Osteocyte (in vitro differentiated cells): Measurements from ENCODE around the gene KMT2B. TPM values are rescaled to one million over a fixed set of nuclear protein-coding genes. Genes with fewer than 3 reads are reported as not detected.
"Not testable (repeated sequence)": the region's sequence is repeated elsewhere in the genome, so short reads cannot be mapped to it uniquely, and the experiment has no call there.

Source experiments
- DNase-seq: peaks from one replicate; pipeline ENCODE4 v3.0.0; 2021; ENCODE audit warnings: mixed read lengths; ENCODE audit not compliant: unreplicated experiment; ENCODE audit errors: extremely low spot score
- H3K27ac Mint-ChIP-seq: one replicate; pipeline ENCODE4 v1.8.0; 2021; ENCODE audit warnings: mild to moderate bottlenecking, mixed read lengths; ENCODE audit not compliant: unreplicated experiment
- H3K27me3 Mint-ChIP-seq: one replicate; pipeline ENCODE4 v1.8.0; 2021; ENCODE audit warnings: mixed read lengths; ENCODE audit not compliant: unreplicated experiment
- H3K36me3 Mint-ChIP-seq: one replicate; pipeline ENCODE4 v1.8.0; 2021; ENCODE audit warnings: mixed read lengths; ENCODE audit not compliant: unreplicated experiment
- H3K4me1 Mint-ChIP-seq: one replicate; pipeline ENCODE4 v1.8.0; 2021; ENCODE audit warnings: mixed read lengths; ENCODE audit not compliant: unreplicated experiment
- H3K4me3 Mint-ChIP-seq: one replicate; pipeline ENCODE4 v1.8.0; 2021; ENCODE audit warnings: mild to moderate bottlenecking, moderate library complexity, mixed read lengths; ENCODE audit not compliant: unreplicated experiment
- H3K9me3 Mint-ChIP-seq: one replicate; pipeline ENCODE4 v1.8.0; 2021; ENCODE audit warnings: mixed read lengths; ENCODE audit not compliant: unreplicated experiment
- CTCF ChIP-seq: fragments of 200-600 bp; sonication (generic); IDR thresholded peaks from 2 replicates; pipeline ENCODE4 v1.5.0; 2021; ENCODE audit warnings: antibody characterized with exemption, mild to moderate bottlenecking, moderate library complexity
- total RNA-seq: library from RNA; stranded (reverse); gene quantifications from 2 replicates; pipeline ENCODE4 v1.2.1, GENCODE V29; 2021

KMT2B gene
- total RNA-seq, 1 donor from 2014 or later = 45.1 TPM

DNA sequence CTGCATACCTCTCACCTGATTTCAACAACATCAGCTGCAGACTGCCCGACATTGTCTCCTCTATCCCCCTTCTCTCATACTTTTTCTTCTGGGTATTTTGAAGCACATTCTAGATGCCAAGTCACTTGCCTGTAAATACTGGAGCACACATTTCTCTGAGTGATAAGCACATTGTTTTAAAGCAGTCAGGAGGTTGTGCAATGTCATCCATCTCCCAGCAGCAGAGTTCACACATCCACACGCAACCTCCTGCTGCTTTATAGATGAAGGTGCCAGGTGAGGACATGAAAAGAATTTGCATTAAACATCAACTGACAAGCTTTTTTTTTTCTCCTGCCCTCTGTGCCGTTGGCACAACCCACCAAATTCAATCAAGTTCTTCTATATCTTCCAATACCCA, 46.0 kb upstream of the KMT2B start:
- H3K4me3 Mint-ChIP-seq = no peak overlapping the region
- no peak for TF ChIP-seq CTCF
- DNase-seq = no peak
- H3K27ac Mint-ChIP-seq = no peak overlapping the region
- no peaks in the 10 kb centered on the region for H3K36me3 Mint-ChIP-seq
- peaks cover 18% of the 10 kb centered on the region for H3K27me3 Mint-ChIP-seq
- peaks cover 8% of the 10 kb centered on the region for H3K4me1 Mint-ChIP-seq
- no peaks in the 10 kb centered on the region for H3K9me3 Mint-ChIP-seq

- Mint-ChIP-seq H3K9me3 (no peaks in the 10 kb centered on the region), H3K4me3 (peak overlapping the region; percentile 73), H3K27me3 (peaks cover 18% of the 10 kb centered on the region), H3K27ac (peak overlapping the region; percentile 39), H3K4me1 (peaks cover 8% of the 10 kb centered on the region), H3K36me3 (no peaks in the 10 kb centered on the region)
- TF ChIP-seq CTCF = no peak
- no peak for DNase-seq
These were observed 44.5 kb upstream of the KMT2B start for GRCh38 chr19:35673121-35673804.

GRCh38 chr19:35675589-35676140, 42.1 kb upstream of the KMT2B start:
- Mint-ChIP-seq H3K4me3 (no peak overlapping the region), H3K9me3 (no peaks in the 10 kb centered on the region), H3K27ac (no peak overlapping the region), H3K36me3 (no peaks in the 10 kb centered on the region), H3K27me3 (peaks cover 8% of the 10 kb centered on the region), H3K4me1 (peaks cover 8% of the 10 kb centered on the region)
- TF ChIP-seq CTCF = no peak
- DNase-seq = no peak

GRCh38 chr19:35689836-35690235, 28.0 kb upstream of the KMT2B start:
- Mint-ChIP-seq H3K4me1 (no peaks in the 10 kb centered on the region), H3K36me3 (no peaks in the 10 kb centered on the region), H3K27ac (no peak overlapping the region), H3K9me3 (no peaks in the 10 kb centered on the region), H3K27me3 (peaks cover 6% of the 10 kb centered on the region), H3K4me3 (no peak overlapping the region)
- no peak for TF ChIP-seq CTCF
- no peak for DNase-seq

GRCh38 chr19:35691106-35691505, 26.7 kb upstream of the KMT2B start:
- H3K27ac Mint-ChIP-seq, H3K36me3 Mint-ChIP-seq, H3K4me3 Mint-ChIP-seq: not testable (repeated sequence)

More at GRCh38 chr19:35691106-35691505, 26.7 kb upstream of the KMT2B start:
- not testable (repeated sequence) for H3K9me3 Mint-ChIP-seq, DNase-seq, H3K27me3 Mint-ChIP-seq, H3K4me1 Mint-ChIP-seq
